ENCODE measurements around the gene TLCD4. TPM values are rescaled to one million over a fixed set of nuclear protein-coding genes. Genes with fewer than 3 reads are reported as not detected.
A peak's percentile ranks its signal among the peaks of the same experiment; 100 is the strongest.

The TLCD4 gene
- total RNA-seq, 1 experiment from 2014 or later = 12.1 TPM

DNA sequence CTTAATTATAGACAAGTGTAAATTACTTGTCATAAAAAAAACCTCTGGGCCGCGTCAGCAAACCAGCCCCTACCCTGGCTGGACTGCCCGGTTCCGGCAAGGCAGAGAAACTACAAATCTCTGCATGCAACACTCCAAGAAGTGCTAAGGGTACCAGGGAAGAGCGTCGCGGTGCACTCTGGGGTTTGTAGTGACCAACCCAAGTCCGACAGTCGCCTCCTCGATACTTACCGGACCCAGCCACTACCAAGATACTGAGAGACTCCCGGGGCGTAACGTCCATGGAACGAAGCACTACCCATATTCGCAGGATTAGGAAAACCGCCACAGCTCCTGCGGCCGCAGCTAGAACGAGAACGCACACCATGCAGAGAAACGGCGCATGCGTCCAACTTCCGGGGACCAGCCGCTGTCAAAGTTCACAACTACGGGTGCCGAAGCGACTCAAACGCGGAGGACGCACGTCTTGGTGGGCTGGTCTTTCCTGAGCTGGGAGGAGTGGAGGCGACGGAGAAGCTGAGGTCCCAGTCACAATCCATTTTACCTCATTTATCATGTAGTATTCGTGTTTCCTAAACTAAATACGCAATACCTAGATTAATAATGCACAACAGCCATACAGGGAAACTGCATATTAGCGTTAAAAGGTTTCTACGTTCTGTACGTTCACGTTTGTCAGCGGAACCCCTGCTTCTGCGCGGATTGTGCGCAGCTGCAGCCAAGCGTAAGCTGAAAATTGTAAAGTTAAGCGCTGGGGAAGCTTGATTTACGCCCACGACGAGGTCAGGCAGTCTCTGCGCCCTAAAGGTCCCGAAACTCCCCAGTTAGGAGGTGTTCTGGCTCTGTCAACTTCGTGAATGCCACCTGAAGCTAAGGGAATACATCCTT lies 44.4 kb upstream of the TLCD4 start, which contains the start of gene ALG14:
Gene ALG14, minus strand, starts transcription at position 420 of the 888 bp plus-strand sequence. Its CDS starts 53 bp downstream, at position 367.
- TSS peak; percentile 90 for BruUV-seq (replicated peaks)
- peak within 1 kb of the TSS; percentile 92 for H2AFZ ChIP-seq (ENCODE audit: low read depth, low read length, poor library complexity, severe bottlenecking)
- peaks cover 0 to 12% of the 10 kb centered on the region in 2 experiments; a peak in 2 of 4 replicates for H3K4me1 ChIP-seq (ENCODE audit: control insufficient read depth in 1 of 2, insufficient read depth in 2 of 2, low read length in 2 of 2)
- H4K20me1 ChIP-seq (ENCODE audit: insufficient read depth) = no peaks in the 10 kb centered on the region
- no peaks in the 10 kb centered on the region for H3K27me3 ChIP-seq (ENCODE audit: insufficient read depth, low read length)
- H3K4me3 ChIP-seq (replicated peaks in 1 of 2; ENCODE audit: low read depth in 1 of 2, low read length in 2 of 2) = peak within 1 kb of the TSS; percentile 78 to 88
- H3K27ac ChIP-seq (ENCODE audit: low read depth, low read length) = peak within 1 kb of the TSS; percentile 74
- H3K36me3 ChIP-seq (ENCODE audit: control insufficient read depth in 1 of 2, insufficient read depth in 2 of 2, low read length in 2 of 2) = no peaks in the 10 kb centered on the region
- peak; percentile 98 for ATAC-seq
- POLR2A ChIA-PET = interaction anchor here (1.2 kb wide), 1 partner anchor 161 kb away, joined by 5 read pairs; the partner anchor contains the start of gene RWDD3
- CTCF ChIA-PET = interaction anchor here (0.9 to 2.2 kb wide), 4 partner anchors 12 to 161 kb away, joined by 3 to 25 read pairs (median 9); partner anchors contain the start of genes RWDD3 and TLCD4
- intact Hi-C loops (cut with micrococcal nuclease) = no loop called here
- peak within 1 kb of the TSS; percentile 73 for H3K4me2 ChIP-seq (ENCODE audit: low read length)
- RAD21 ChIA-PET (ENCODE audit: low non-redundant PET in 1 of 2, low total read pairs in 2 of 2, uncharacterized antibody in 2 of 2, unreplicated experiment in 2 of 2) = interaction anchor here (0.6 to 1.4 kb wide), 4 partner anchors 17 to 161 kb away, joined by 3 to 8 read pairs (median 4); partner anchors contain the start of genes RWDD3 (in 2 of the 2) and CNN3 (in 1 of the 2)
- H3K9me3 ChIP-seq (ENCODE audit: control insufficient read depth in 1 of 2, insufficient read depth in 1 of 2, low read depth in 1 of 2, low read length in 2 of 2) = no peaks in the 10 kb centered on the region
- H3K9ac ChIP-seq (ENCODE audit: low read length) = peak within 1 kb of the TSS; percentile 60
- peak; percentile 94 for DNase-seq (ENCODE audit: low read depth, low spot score)
- H3K9me2 ChIP-seq (ENCODE audit: insufficient read depth) = no peaks in the 10 kb centered on the region
- no peaks in the 10 kb centered on the region for H3K79me2 ChIP-seq (ENCODE audit: insufficient read depth, low read length)
- TF ChIP-seq POLR2AphosphoS5 (IDR thresholded peaks at IDR 0.05; ENCODE audit: low read depth, low read length) (peak; percentile 89), EZH2 (IDR thresholded peaks at IDR 0.05) (no peak), ZFX (IDR thresholded peaks at IDR 0.05) (no peak), ELF1 (IDR thresholded peaks at IDR 0.05; ENCODE audit: borderline replicate concordance, low read depth) (peak; percentile 92), TCF7L2 (IDR thresholded peaks at IDR 0.05; ENCODE audit: borderline replicate concordance, extremely low read depth, insufficient read depth, insufficient read length) (no peak), SP1 (IDR thresholded peaks at IDR 0.05; ENCODE audit: low read depth) (peak; percentile 61; the same call in 1 of the 2 replicates), CEBPB (IDR thresholded peaks at IDR 0.05; ENCODE audit: low read depth) (no peak), CBX3 (IDR thresholded peaks at IDR 0.05; ENCODE audit: low read depth) (peak; percentile 71), SIN3A (IDR thresholded peaks at IDR 0.05; ENCODE audit: low read depth) (peak; percentile 61), SRF (IDR thresholded peaks at IDR 0.05; ENCODE audit: low read depth) (no peak), JUND (IDR thresholded peaks at IDR 0.05) (no peak), RAD21 (IDR thresholded peaks at IDR 0.05; ENCODE audit: low read depth) (no peak), ZNF274 (IDR thresholded peaks at IDR 0.05; ENCODE audit: low read depth, low read length) (no peak), EGR1 (IDR thresholded peaks at IDR 0.05; ENCODE audit: low read depth) (peak; percentile 56; the same call in 1 of the 2 replicates), FOSL1 (IDR thresholded peaks at IDR 0.05; ENCODE audit: low read depth) (no peak), EZH2phosphoT487 (IDR thresholded peaks at IDR 0.05; ENCODE audit: borderline replicate concordance) (no peak), POLR2A (IDR thresholded peaks at IDR 0.05; ENCODE audit: borderline replicate concordance, extremely low read depth, insufficient read depth, insufficient read length) (peak; percentile 74), YY1 (IDR thresholded peaks at IDR 0.05; ENCODE audit: extremely low read depth, insufficient replicate concordance, low read depth, low read length) (peak; percentile 66)
- TF ChIP-seq, protein P1, sequence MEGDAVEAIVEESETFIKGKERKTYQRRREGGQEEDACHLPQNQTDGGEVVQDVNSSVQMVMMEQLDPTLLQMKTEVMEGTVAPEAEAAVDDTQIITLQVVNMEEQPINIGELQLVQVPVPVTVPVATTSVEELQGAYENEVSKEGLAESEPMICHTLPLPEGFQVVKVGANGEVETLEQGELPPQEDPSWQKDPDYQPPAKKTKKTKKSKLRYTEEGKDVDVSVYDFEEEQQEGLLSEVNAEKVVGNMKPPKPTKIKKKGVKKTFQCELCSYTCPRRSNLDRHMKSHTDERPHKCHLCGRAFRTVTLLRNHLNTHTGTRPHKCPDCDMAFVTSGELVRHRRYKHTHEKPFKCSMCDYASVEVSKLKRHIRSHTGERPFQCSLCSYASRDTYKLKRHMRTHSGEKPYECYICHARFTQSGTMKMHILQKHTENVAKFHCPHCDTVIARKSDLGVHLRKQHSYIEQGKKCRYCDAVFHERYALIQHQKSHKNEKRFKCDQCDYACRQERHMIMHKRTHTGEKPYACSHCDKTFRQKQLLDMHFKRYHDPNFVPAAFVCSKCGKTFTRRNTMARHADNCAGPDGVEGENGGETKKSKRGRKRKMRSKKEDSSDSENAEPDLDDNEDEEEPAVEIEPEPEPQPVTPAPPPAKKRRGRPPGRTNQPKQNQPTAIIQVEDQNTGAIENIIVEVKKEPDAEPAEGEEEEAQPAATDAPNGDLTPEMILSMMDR (IDR thresholded peaks at IDR 0.05 in 2 of 3, conservative IDR thresholded peaks at IDR 0.05 in 1 of 3; ENCODE audit: borderline replicate concordance in 1 of 3, insufficient read depth in 1 of 3, low read depth in 2 of 3, low read length in 2 of 3) = no peak
- TF ChIP-seq, protein P2, sequence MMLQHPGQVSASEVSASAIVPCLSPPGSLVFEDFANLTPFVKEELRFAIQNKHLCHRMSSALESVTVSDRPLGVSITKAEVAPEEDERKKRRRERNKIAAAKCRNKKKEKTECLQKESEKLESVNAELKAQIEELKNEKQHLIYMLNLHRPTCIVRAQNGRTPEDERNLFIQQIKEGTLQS (IDR thresholded peaks at IDR 0.05) = no peak
- TF ChIP-seq, protein P3, sequence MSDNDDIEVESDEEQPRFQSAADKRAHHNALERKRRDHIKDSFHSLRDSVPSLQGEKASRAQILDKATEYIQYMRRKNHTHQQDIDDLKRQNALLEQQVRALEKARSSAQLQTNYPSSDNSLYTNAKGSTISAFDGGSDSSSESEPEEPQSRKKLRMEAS (IDR thresholded peaks at IDR 0.05) = peak; percentile 80
- TF ChIP-seq, protein P4, sequence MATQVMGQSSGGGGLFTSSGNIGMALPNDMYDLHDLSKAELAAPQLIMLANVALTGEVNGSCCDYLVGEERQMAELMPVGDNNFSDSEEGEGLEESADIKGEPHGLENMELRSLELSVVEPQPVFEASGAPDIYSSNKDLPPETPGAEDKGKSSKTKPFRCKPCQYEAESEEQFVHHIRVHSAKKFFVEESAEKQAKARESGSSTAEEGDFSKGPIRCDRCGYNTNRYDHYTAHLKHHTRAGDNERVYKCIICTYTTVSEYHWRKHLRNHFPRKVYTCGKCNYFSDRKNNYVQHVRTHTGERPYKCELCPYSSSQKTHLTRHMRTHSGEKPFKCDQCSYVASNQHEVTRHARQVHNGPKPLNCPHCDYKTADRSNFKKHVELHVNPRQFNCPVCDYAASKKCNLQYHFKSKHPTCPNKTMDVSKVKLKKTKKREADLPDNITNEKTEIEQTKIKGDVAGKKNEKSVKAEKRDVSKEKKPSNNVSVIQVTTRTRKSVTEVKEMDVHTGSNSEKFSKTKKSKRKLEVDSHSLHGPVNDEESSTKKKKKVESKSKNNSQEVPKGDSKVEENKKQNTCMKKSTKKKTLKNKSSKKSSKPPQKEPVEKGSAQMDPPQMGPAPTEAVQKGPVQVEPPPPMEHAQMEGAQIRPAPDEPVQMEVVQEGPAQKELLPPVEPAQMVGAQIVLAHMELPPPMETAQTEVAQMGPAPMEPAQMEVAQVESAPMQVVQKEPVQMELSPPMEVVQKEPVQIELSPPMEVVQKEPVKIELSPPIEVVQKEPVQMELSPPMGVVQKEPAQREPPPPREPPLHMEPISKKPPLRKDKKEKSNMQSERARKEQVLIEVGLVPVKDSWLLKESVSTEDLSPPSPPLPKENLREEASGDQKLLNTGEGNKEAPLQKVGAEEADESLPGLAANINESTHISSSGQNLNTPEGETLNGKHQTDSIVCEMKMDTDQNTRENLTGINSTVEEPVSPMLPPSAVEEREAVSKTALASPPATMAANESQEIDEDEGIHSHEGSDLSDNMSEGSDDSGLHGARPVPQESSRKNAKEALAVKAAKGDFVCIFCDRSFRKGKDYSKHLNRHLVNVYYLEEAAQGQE (IDR thresholded peaks at IDR 0.05; ENCODE audit: low read depth) = no peak
